CD4-positive, alpha-beta T cell treated with Interleukin-4 for 1 hour (primary cell): ENCODE measurements around the gene RARA.

Source experiments
- DNase-seq, 2 donors: peaks; one replicate each; pipeline ENCODE4 v3.0.0-alpha.2; 2020 to 2022

RARA gene

GRCh38 chr17:40316571-40317344 is 7.8 kb downstream of the RARA start:
- DNase-seq, result no peak

- peak; percentile 60 to 63 for DNase-seq
Measured at GRCh38 chr17:40317345-40317873, 8.4 kb downstream of the RARA start.

DNA sequence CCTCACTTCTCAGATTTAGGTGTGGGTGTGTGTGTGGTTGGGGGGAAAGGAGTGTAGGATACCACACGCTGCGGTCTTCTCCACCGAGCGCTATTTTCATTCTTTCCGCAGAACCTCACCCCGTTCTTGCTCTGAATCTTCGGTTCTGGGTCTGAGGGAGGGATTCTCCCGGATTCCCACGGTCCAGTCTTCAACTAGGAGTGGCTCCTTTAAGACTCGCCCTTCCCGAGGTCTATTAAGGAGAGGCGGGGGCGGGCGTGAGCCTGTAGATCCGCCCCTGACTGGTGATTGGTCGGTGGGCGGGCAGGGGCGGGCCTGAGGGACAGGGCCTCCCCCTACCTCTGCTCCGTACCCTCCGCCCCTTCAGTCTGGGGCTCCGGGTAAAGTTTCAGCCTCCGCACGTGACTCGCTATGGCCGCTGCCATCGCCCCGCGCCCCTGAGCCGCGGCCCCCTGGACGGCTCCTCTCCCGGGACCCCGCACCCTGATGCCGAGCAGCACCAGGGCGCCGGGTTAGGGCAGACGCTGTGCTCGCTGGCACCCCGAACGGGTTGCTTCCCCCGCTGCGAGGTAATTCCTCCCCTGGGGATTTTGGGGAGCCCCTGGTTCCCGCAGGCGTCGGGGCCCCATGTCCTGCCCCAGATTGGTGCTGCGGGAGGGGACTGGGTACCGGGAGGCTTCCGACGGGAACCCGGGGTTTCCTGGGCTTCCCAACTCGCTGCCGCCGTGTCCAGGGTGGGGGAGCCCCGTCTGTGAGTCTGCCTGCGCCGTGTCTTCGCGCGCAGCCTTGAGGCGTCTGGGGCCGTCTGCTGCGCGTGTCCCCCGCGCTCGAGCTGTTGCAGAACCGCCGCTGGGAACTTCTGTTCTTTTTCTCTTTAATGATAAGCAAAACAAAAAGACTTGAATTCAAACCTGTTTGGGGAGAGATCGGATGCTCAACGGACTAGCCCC is 9.2 kb downstream of the RARA start:
- DNase-seq, result peak; percentile 93 to 94

GRCh38 chr17:40318830-40319391 is 9.9 kb downstream of the RARA start:
- peak in 1 of 2 donors; percentile 45 for DNase-seq

DNA sequence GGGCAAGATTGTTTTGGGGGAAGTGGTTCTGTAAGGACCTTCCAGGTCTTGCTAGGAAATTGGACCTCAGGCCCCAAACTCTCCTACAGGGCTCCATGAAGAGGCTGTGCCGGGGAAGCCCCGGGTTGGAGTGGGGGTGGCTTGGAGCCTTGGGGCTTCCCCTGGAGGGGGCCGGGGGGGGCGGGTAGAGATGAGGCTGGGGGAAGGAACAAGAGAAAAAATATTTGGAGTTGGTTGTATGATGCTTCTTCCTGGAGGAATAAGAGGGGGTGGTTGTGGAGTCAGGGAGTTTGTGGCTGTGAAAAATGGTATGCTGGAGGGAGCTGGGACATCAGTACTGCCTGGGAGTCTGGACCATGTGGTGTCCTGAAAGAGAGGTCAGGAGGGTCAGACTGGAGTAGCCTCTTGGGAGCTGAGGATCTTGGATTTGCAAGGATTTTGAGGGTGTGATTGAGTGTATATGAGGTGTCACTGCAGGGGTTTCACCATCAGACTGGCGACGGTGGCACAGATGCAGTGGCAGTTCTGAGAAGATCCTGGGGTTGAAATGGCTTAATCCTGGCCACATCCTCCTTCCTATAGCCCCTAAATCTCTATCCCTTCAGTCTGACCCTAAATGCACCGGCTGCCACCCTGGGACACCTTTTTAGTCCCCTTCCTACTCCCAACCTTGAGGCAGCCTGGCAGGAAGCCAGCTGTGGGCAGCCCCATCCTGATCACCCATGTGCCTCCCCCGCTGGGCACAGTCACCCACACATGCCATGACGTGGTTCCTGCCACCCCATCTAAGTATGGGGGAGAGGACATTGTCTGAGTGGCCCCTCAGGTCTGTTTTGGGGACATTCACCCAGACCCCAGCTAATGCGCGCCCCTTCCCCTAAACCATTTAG is 10.9 kb downstream of the RARA start:
- DNase-seq, result peak; percentile 88 to 89

GRCh38 chr17:40320756-40321523 is 12.0 kb downstream of the RARA start:
- peak; percentile 77 for DNase-seq

DNA sequence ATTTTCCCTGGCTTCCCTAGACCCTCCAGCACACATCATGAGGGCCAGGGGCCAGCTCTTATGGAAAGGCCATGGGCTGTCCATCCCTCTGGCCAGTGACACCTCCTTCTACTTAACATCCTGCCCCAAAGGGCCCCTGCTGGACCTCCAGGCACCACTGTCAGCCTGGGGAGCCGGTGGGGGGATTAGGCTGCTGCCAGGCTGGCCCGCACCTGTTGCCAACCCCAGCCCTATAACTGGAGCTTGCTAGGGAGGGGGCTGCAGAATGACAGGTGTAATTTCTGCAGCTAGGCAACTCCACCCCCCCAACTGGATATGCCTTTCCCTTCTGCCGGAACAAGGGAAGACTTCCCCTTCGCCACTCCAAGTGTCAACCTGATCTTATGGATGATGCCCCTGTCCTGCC is 12.5 kb downstream of the RARA start:
- peak in 1 of 2 donors; percentile 42 for DNase-seq

DNA sequence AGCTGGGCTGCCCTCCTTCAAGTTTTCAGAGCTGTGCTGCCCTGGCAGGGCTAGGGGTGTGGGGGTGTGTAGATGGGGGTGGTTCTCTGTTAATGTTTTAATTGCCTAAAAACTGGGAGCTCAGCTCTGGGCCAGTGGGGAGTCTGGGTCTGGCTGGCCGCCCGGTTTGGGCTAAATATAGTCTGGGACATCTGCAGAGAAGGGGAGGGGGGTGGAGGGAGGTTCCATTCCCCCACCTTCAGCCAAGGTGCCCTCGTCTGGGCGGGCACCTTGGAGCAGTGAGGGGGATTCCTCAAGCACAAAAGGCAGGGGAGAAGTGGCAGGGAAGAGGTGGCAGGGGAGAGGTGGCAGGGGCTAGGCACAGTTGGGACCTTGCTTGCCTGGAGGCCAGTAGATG is 13.0 kb downstream of the RARA start:
- no peak for DNase-seq

DNA sequence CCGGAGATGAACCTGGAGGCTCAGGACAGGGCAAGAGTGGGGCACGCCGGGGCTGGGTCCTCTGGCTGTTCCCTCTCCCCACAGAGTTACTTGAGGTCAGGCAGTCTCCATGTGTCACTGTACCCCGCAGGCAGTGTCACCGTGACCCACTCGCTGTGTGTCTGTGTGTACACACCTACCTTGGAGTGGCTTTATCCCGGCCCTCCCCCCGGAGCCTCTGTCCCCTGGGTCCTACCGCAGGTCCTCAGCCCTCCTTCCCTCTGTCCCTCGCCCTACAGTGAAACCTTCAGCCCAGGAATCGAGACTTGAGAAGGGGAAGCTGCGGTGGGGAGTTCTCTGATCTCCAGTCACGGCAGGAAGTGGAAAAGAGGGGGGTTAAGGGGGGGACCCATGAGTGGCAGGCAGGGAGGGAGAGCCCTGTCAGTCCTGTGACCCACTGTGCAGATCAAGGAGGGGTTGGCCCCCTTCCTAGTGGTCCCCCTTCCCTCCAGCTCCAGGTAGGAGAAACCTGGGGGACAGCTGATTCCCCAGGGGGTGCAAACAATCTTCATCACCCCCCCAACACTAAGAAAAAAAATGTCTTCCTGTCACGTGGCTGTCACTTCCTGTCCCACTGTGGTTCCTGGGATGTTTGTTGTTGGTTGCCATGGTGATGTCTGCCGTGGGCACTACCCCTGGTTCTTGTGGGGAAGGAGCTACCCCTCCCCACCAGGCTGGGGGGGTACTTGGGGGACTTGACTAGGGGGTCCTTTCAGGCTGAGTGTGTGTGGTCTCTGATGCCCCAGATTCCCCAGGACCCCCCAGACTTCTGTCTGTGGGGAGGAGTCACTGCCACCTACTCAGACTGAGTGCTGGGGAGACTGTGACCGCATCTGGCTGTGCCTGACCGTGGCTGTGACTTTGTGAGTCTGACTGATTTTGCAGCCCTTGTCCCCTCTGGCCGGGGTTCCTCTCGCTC is 13.7 kb downstream of the RARA start:
- peak; percentile 97 to 98 for DNase-seq

GRCh38 chr17:40323391-40324381 is 14.7 kb downstream of the RARA start:
- peak; percentile 93 for DNase-seq

DNA sequence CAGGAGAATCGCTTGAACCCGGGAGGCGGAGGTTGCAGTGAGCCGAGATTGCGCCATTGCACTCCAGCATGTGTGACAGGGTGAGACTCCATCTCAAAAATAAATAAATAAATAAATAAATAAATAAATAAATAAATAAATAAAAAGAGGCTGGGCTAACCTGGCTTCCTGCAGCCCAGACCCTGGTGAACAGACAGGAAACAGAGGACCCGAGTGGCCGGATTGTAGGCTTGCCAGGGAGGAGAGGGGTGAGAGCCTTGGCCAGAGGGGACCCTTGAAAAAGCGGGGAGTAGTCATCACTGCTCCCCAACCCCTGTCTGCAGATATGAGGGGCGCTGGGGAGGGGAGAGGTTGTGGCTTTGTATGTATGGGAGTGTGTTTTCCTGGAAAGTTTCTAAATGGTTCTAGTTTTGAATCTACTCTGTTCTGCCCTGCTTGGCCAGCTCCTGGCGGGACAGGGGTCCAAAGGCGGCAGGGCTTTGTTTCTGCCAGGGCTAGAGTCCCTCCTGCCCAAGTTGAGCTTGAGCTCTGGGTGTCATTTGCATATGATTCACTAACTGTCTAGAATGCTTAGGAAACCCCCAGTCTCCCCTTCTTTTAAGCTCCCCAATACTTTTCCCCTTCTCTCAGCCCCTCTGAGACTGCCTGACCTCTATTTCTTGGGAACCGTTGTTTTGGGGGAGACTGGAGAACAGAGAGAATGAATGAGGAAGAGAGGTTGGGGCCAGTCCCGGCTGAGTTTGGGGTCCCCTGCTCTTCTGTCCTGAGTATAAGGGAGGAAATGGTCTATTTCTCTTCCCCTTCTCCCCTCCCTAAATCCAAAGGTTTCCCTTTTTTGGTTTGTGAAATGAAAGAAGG is 16.4 kb downstream of the RARA start:
- peak; percentile 67 to 70 for DNase-seq

- peak; percentile 82 to 84 for DNase-seq
Measured at GRCh38 chr17:40326014-40326831, 17.2 kb downstream of the RARA start.

DNA sequence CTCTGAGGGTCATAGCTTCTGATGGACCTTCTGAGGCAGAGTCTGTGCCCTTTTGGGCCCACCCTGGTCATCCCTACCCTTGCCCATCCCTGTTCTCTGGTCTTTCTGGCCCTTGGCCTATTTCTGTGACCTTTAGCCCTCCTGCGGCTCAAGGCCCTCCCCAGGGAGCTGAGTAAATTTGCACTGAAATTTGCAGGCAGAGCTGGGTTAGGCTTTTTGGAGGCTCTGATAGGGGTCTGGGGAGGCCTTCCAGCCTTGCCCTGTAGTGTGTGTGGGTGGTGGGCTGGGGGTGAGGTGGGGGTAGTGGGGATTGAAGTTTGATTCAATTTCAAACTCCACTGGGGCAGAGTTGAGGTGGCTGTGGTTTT is 17.8 kb downstream of the RARA start:
- DNase-seq, result no peak

- no peak for DNase-seq
Measured at GRCh38 chr17:40327244-40327729, 18.3 kb downstream of the RARA start.

GRCh38 chr17:40327735-40328385 is 18.9 kb downstream of the RARA start:
- no peak for DNase-seq

DNA sequence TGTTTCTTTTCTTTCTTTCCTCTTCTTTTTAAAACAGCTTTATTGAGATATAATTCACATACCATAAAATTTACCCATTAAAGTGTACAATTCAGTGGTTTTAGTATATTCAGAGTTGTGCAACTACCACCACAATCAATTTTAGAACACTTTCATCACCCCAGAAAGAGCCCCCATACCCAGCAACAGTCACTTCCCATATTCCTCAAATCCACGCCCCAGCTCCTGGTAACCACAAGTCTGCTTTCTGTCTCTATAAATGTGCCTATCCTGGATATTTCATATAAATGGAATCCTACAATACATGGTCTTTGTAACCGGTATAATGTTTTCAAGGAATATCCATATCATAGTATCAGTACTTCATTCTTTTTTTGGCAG is 19.4 kb downstream of the RARA start:
- no peak for DNase-seq
